Activated T-cell treated with anti-CD3 and anti-CD28 coated beads, Interleukin-2, amount 50 U/mL, for 48 hours (primary cell): Measurements from ENCODE around the gene PPM1M.

Experiments
- DNase-seq, 2 experiments: peaks; one replicate each; pipeline ENCODE4 v3.0.0-alpha.2; 2020

The PPM1M gene

GRCh38 chr3:52298149-52299098, 52.9 kb downstream of the PPM1M start:
- no peak for DNase-seq

DNA sequence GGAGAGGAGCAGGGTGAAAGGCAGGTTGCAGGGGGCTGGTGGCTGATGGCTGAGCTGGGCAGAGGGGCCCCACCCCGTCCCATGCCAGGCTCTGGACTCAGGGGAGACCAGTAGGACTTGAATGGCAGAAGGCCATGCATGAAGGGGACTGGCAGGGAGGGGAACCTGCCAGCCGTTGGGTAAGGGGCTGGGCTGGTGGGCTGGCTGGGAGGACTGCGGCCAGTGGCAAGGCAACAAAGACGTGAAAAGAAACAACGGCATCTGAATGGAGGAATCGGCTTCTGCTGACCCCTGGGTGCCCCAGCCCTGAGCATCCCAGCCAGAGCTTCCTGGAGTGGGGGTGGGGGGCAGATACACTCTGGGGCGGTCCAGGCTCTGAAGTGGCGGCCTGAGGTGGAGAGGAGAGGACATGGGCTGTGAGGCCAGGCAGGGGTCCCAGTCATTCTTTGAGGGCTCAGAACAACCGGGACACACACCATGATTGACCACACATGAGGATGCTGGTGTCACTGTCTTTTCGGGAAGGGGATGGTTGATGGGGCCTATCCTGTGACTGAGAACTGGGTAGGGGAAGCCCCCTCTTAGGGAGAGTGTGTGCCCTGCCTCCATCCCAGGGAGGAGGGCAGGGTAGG, 53.8 kb downstream of the PPM1M start:
- DNase-seq = no peak
